Stimulated activated naive B cell treated with anti-CD40 and anti-IgM and Interleukin-4, amounts not matched to agents 10 μg/mL and 1 μg/mL and 100 μg/mL, for 72 hours (primary cell): ENCODE measurements around the gene CACHD1.
"Not testable (repeated sequence)": the region's sequence is repeated elsewhere in the genome, so short reads cannot be mapped to it uniquely, and the experiment has no call there.

Experiments used
- ATAC-seq, 2 donors: fragments of 150-1000 bp; cut with Tn5 transposase; replicated peaks; 2 replicates each; pipeline ENCODE4 v1.10.0; 2021; ENCODE audit warnings: moderate library complexity in 1 of 2
- DNase-seq: peaks from one replicate; pipeline ENCODE4 v3.0.0; 2021
- H3K27ac Mint-ChIP-seq: one replicate; pipeline ENCODE4 v1.8.0; 2022; ENCODE audit warnings: mild to moderate bottlenecking, mixed read lengths
- H3K27me3 Mint-ChIP-seq, 2 donors: one replicate each; pipeline ENCODE4 v1.8.0; 2022; ENCODE audit warnings: mixed read lengths in 2 of 2
- H3K36me3 Mint-ChIP-seq, 2 donors: one replicate each; pipeline ENCODE4 v1.8.0; 2022; ENCODE audit warnings: mixed read lengths in 2 of 2, mild to moderate bottlenecking in 1 of 2
- H3K4me1 Mint-ChIP-seq, 2 donors: one replicate each; pipeline ENCODE4 v1.8.0; 2022; ENCODE audit warnings: mixed read lengths in 2 of 2, mild to moderate bottlenecking in 1 of 2
- H3K4me3 Mint-ChIP-seq, 2 donors: one replicate each; pipeline ENCODE4 v1.8.0; 2022; ENCODE audit warnings: mild to moderate bottlenecking in 2 of 2, mixed read lengths in 2 of 2, moderate library complexity in 1 of 2
- H3K9me3 Mint-ChIP-seq, 2 donors: one replicate each; pipeline ENCODE4 v1.8.0; 2022; ENCODE audit warnings: mixed read lengths in 2 of 2, mild to moderate bottlenecking in 1 of 2

Gene CACHD1

GRCh38 chr1:64685217-64685616 lies 215.3 kb downstream of the CACHD1 start:
- no peak for DNase-seq
- ATAC-seq, result no peak

GRCh38 chr1:64685765-64686341 lies 215.9 kb downstream of the CACHD1 start:
- ATAC-seq, result no peak
- Mint-ChIP-seq H3K36me3 (no peaks in the 10 kb centered on the region), H3K9me3 (no peaks in the 10 kb centered on the region), H3K4me1 (no peaks in the 10 kb centered on the region), H3K27me3 (no peaks in the 10 kb centered on the region), H3K27ac (no peak overlapping the region), H3K4me3 (no peak overlapping the region)
- no peak for DNase-seq

More at GRCh38 chr1:64685217-64685616, 215.3 kb downstream of the CACHD1 start:
- no peaks in the 10 kb centered on the region for H3K36me3 Mint-ChIP-seq
- H3K27me3 Mint-ChIP-seq, result no peaks in the 10 kb centered on the region
- H3K9me3 Mint-ChIP-seq, result no peaks in the 10 kb centered on the region
- no peaks in the 10 kb centered on the region for H3K4me1 Mint-ChIP-seq
- no peak overlapping the region for H3K27ac Mint-ChIP-seq
- H3K4me3 Mint-ChIP-seq, result no peak overlapping the region

GRCh38 chr1:64686828-64687724 lies 217.1 kb downstream of the CACHD1 start:
- ATAC-seq (peak; percentile 53 to 65), DNase-seq (no peak)
- Mint-ChIP-seq H3K36me3 (no peaks in the 10 kb centered on the region), H3K4me3 (no peak overlapping the region), H3K27me3 (no peaks in the 10 kb centered on the region), H3K9me3 (no peaks in the 10 kb centered on the region), H3K27ac (no peak overlapping the region), H3K4me1 (no peaks in the 10 kb centered on the region)

- ATAC-seq (no peak), DNase-seq (no peak)
Observed at GRCh38 chr1:64687725-64688327, 217.9 kb downstream of the CACHD1 start.

GRCh38 chr1:64691626-64692025 lies 221.7 kb downstream of the CACHD1 start:
- Mint-ChIP-seq H3K4me3 (no peak overlapping the region), H3K4me1 (no peaks in the 10 kb centered on the region), H3K36me3 (no peaks in the 10 kb centered on the region), H3K27ac (no peak overlapping the region), H3K27me3 (no peaks in the 10 kb centered on the region), H3K9me3 (no peaks in the 10 kb centered on the region)
- ATAC-seq (no peak), DNase-seq (no peak)

More at GRCh38 chr1:64687725-64688327, 217.9 kb downstream of the CACHD1 start:
- no peaks in the 10 kb centered on the region for H3K27me3 Mint-ChIP-seq
- H3K4me1 Mint-ChIP-seq, result no peaks in the 10 kb centered on the region
- no peaks in the 10 kb centered on the region for H3K36me3 Mint-ChIP-seq
- H3K27ac Mint-ChIP-seq, result no peak overlapping the region
- no peak overlapping the region for H3K4me3 Mint-ChIP-seq
- no peaks in the 10 kb centered on the region for H3K9me3 Mint-ChIP-seq

- no peaks in the 10 kb centered on the region for H3K9me3 Mint-ChIP-seq
- ATAC-seq (no peak), DNase-seq (no peak)
- no peak overlapping the region for H3K27ac Mint-ChIP-seq
- no peaks in the 10 kb centered on the region for H3K4me1 Mint-ChIP-seq
- no peaks in the 10 kb centered on the region for H3K36me3 Mint-ChIP-seq
- H3K4me3 Mint-ChIP-seq, result no peak overlapping the region
- H3K27me3 Mint-ChIP-seq, result no peaks in the 10 kb centered on the region
Observed at GRCh38 chr1:64692911-64693310, 223.0 kb downstream of the CACHD1 start.

GRCh38 chr1:64693406-64693805 lies 223.5 kb downstream of the CACHD1 start:
- H3K36me3 Mint-ChIP-seq, result no peaks in the 10 kb centered on the region
- ATAC-seq, result no peak

DNA sequence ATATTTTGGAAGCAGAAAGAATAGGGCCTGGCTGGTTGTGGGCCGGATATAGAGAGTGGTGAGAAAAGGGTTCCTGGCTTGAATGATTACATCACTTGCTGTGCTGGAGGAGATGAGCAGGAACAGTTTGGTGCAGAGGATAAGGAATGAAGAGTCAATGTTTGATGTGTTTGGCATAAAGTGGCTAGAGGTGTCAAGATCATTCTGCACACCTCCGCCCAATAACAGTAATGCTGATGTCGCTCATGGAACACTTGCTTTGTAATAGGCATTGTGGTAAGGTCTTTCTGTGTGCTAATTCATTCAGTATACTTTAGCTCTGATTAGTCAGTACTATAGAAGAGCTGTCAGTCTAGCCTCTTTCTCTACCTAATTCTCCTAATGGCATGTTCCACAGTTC lies 226.9 kb downstream of the CACHD1 start:
- H3K27ac Mint-ChIP-seq, result no peak overlapping the region
- H3K36me3 Mint-ChIP-seq, result no peaks in the 10 kb centered on the region
- H3K4me3 Mint-ChIP-seq, result no peak overlapping the region
- H3K9me3 Mint-ChIP-seq, result no peaks in the 10 kb centered on the region
- DNase-seq (no peak), ATAC-seq (no peak)
- no peaks in the 10 kb centered on the region for H3K4me1 Mint-ChIP-seq
- H3K27me3 Mint-ChIP-seq, result peaks cover 4 to 6% of the 10 kb centered on the region in 2 donors

More at GRCh38 chr1:64693406-64693805, 223.5 kb downstream of the CACHD1 start:
- no peaks in the 10 kb centered on the region for H3K27me3 Mint-ChIP-seq
- H3K27ac Mint-ChIP-seq, result no peak overlapping the region
- DNase-seq, result no peak
- H3K4me3 Mint-ChIP-seq, result no peak overlapping the region
- no peaks in the 10 kb centered on the region for H3K4me1 Mint-ChIP-seq
- H3K9me3 Mint-ChIP-seq, result no peaks in the 10 kb centered on the region

DNA sequence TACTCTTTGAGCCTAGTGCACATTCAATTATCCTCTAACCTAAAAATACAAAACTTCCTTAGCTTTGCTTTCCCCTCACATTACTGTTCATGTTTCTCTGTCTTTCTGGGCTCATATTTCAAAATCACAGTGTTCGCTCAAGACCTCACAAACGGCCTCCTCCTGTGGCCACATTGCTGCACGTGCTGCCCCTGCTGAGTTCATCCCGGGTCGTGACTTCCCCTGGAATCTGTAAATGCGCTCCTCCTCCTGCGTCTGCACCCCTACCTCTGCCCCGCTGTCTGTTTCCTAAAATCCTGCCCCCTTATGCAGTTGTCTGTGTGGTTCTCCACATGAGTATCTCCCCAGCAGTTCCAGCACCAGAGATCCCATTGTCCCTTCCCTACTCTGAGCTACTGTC lies 229.4 kb downstream of the CACHD1 start:
- no peak overlapping the region for H3K4me3 Mint-ChIP-seq
- no peak for DNase-seq
- ATAC-seq, result no peak
- no peaks in the 10 kb centered on the region for H3K36me3 Mint-ChIP-seq
- H3K9me3 Mint-ChIP-seq, result peaks cover 0 to 3% of the 10 kb centered on the region in 2 donors
- peaks cover 4 to 6% of the 10 kb centered on the region in 2 donors for H3K27me3 Mint-ChIP-seq
- H3K27ac Mint-ChIP-seq, result no peak overlapping the region
- H3K4me1 Mint-ChIP-seq, result no peaks in the 10 kb centered on the region

DNA sequence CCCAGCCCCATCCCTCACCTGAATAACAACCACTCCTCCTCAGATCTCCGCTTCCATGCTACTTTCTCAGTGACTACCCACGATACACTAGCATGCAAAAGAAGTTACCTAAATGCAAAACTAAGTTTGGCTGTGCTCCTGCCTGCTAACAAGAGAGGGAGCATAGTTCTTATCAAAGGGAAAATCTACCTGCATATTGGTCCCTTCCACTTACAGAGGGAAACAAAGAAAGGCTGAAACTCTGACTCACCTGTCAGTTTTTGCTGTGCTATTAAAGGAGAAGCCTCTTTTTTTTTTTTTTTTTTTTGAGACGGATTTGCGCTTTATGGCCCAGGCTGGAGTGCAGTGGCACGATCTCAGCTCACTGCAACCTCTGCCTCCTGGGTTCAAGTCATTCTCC lies 231.1 kb downstream of the CACHD1 start:
- Mint-ChIP-seq H3K27me3 (peaks cover 4 to 6% of the 10 kb centered on the region in 2 donors), H3K36me3 (no peaks in the 10 kb centered on the region), H3K4me1 (no peaks in the 10 kb centered on the region), H3K9me3 (peaks cover 0 to 3% of the 10 kb centered on the region in 2 donors), H3K4me3 (no peak overlapping the region), H3K27ac (no peak overlapping the region)
- DNase-seq, result no peak
- ATAC-seq, result no peak

GRCh38 chr1:64701886-64702285 lies 232.0 kb downstream of the CACHD1 start:
- DNase-seq (no peak), ATAC-seq (no peak)
- no peaks in the 10 kb centered on the region for H3K36me3 Mint-ChIP-seq
- no peak overlapping the region for H3K27ac Mint-ChIP-seq
- H3K27me3 Mint-ChIP-seq, result peaks cover 4 to 6% of the 10 kb centered on the region in 2 donors
- H3K9me3 Mint-ChIP-seq, result peaks cover 0 to 3% of the 10 kb centered on the region in 2 donors
- no peak overlapping the region for H3K4me3 Mint-ChIP-seq
- H3K4me1 Mint-ChIP-seq, result no peaks in the 10 kb centered on the region

GRCh38 chr1:64702670-64703069 lies 232.7 kb downstream of the CACHD1 start:
- ATAC-seq, H3K27me3 Mint-ChIP-seq, H3K27ac Mint-ChIP-seq, H3K36me3 Mint-ChIP-seq, DNase-seq, H3K9me3 Mint-ChIP-seq, H3K4me3 Mint-ChIP-seq, H3K4me1 Mint-ChIP-seq: not testable (repeated sequence)

DNA sequence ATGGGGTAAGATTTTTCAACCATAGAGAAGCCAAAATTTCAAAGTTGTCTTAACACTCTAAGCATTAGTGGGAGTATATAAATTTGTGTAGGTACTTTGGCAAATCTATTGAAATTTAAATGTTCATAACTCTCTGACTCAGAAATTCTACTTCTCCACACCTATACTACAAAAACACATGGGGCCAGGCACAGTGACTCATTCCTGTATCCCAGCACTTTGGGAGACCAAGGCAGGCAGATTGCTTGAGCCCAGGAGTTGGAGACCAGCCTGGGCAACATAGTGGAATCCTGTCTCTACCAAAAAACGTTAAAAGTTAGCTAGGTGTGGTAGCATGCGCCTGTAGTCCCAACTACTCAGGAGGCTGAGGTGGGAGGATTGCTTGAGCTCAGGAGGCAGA lies 233.7 kb downstream of the CACHD1 start:
- peaks cover 0 to 3% of the 10 kb centered on the region in 2 donors for H3K9me3 Mint-ChIP-seq
- DNase-seq, result no peak
- H3K27me3 Mint-ChIP-seq, result peaks cover 4 to 6% of the 10 kb centered on the region in 2 donors
- H3K27ac Mint-ChIP-seq, result no peak overlapping the region
- no peaks in the 10 kb centered on the region for H3K4me1 Mint-ChIP-seq
- H3K4me3 Mint-ChIP-seq, result no peak overlapping the region
- no peak for ATAC-seq
- no peaks in the 10 kb centered on the region for H3K36me3 Mint-ChIP-seq

- no peak overlapping the region for H3K4me3 Mint-ChIP-seq
- no peak for DNase-seq
- no peak overlapping the region for H3K27ac Mint-ChIP-seq
- H3K4me1 Mint-ChIP-seq, result no peaks in the 10 kb centered on the region
- ATAC-seq, result no peak
- H3K27me3 Mint-ChIP-seq, result peaks cover 4 to 6% of the 10 kb centered on the region in 2 donors
- no peaks in the 10 kb centered on the region for H3K36me3 Mint-ChIP-seq
- peaks cover 0 to 3% of the 10 kb centered on the region in 2 donors for H3K9me3 Mint-ChIP-seq
Observed at GRCh38 chr1:64705591-64705990, 235.7 kb downstream of the CACHD1 start.

DNA sequence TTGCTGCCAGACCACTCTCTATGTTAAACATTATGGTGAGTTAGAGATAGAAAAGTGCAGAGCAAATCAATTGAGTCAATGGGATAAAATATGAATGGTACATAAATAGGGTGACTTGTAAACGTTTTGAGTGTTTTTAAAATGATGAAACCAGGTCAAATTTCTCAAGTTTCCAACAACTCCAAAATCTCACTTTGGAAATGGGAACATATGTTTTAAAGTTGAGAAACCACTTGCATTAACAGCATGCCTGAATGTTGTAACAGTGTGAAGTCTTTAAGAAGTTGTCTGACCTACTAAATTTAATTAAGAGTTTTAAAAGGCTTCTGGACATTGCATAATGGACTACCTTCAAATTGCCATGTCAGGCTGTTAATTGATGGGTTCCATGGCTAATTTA lies 241.3 kb downstream of the CACHD1 start:
- H3K4me3 Mint-ChIP-seq, result no peak overlapping the region
- H3K36me3 Mint-ChIP-seq, result no peaks in the 10 kb centered on the region
- H3K9me3 Mint-ChIP-seq, result no peaks in the 10 kb centered on the region
- ATAC-seq (no peak), DNase-seq (no peak)
- H3K27me3 Mint-ChIP-seq, result peaks cover 9 to 10% of the 10 kb centered on the region in 2 donors
- H3K4me1 Mint-ChIP-seq, result no peaks in the 10 kb centered on the region
- H3K27ac Mint-ChIP-seq, result no peak overlapping the region
